DND-41 (cell line): Measurements from ENCODE around the gene L3MBTL3.
"Not testable (repeated sequence)": the region's sequence is repeated elsewhere in the genome, so short reads cannot be mapped to it uniquely, and the experiment has no call there.

Experiments
- EZH2 ChIP-seq: IDR thresholded peaks from 3 replicates; pipeline ENCODE4 v1.6.1; 2012; ENCODE audit warnings: borderline replicate concordance, low read depth, mild to moderate bottlenecking, moderate library complexity, low read length, inconsistent platforms; ENCODE audit not compliant: severe bottlenecking
- TF ChIP-seq, protein P1 (sequence below): IDR thresholded peaks from 2 replicates; pipeline ENCODE4 v1.5.1; 2012; ENCODE audit warnings: borderline replicate concordance, low read length, moderate library complexity, mild to moderate bottlenecking; ENCODE audit not compliant: poor library complexity, severe bottlenecking; ENCODE audit errors: extremely low read depth

GRCh38 chr6:130173377-130174004 is 155.1 kb downstream of the L3MBTL3 start:
- TF ChIP-seq, protein P1, sequence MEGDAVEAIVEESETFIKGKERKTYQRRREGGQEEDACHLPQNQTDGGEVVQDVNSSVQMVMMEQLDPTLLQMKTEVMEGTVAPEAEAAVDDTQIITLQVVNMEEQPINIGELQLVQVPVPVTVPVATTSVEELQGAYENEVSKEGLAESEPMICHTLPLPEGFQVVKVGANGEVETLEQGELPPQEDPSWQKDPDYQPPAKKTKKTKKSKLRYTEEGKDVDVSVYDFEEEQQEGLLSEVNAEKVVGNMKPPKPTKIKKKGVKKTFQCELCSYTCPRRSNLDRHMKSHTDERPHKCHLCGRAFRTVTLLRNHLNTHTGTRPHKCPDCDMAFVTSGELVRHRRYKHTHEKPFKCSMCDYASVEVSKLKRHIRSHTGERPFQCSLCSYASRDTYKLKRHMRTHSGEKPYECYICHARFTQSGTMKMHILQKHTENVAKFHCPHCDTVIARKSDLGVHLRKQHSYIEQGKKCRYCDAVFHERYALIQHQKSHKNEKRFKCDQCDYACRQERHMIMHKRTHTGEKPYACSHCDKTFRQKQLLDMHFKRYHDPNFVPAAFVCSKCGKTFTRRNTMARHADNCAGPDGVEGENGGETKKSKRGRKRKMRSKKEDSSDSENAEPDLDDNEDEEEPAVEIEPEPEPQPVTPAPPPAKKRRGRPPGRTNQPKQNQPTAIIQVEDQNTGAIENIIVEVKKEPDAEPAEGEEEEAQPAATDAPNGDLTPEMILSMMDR, result not testable (repeated sequence)
- not testable (repeated sequence) for TF ChIP-seq EZH2
